ENCODE measurements around the gene S1PR4. TPM values are rescaled to one million over a fixed set of nuclear protein-coding genes. Genes with fewer than 3 reads are reported as not detected.

Gene S1PR4
- total RNA-seq, 2 donors from 2014 or later = not detected

DNA sequence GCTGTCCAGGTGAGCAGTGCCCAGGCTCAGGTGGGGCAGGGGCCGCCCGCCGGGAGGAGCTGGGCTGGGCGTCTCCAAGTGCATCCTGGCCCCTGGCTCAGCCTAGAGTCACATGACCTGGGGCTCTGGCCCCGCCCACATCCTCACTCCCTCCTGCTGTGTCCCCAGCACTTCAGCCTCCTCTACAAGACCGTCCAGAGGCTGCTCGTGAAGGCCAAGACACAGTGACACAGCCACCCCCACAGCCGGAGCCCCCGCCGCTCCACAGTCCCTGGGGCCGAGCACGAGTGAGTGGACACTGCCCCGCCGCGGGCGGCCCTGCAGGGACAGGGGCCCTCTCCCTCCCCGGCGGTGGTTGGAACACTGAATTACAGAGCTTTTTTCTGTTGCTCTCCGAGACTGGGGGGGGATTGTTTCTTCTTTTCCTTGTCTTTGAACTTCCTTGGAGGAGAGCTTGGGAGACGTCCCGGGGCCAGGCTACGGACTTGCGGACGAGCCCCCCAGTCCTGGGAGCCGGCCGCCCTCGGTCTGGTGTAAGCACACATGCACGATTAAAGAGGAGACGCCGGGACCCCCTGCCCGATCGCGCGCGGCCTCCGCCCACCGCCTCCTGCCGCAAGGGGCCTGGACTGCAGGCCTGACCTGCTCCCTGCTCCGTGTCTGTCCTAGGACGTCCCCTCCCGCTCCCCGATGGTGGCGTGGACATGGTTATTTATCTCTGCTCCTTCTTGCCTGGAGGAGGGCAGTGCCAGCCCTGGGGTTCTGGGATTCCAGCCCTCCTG is 29.1 kb downstream of the S1PR4 start:
- H3K4me3 Mint-ChIP-seq = no peak overlapping the region
- H3K4me1 Mint-ChIP-seq = no peaks in the 10 kb centered on the region
- Histone ChIP-seq H3K27me3 (ENCODE audit: control insufficient read depth, insufficient read depth, low read length, poor library complexity, severe bottlenecking) (no peaks in the 10 kb centered on the region), H3K27ac (ENCODE audit: low read depth, low read length) (no peak overlapping the region), H3K4me3 (ENCODE audit: low read length) (no peak overlapping the region), H3K4me1 (ENCODE audit: control insufficient read depth, insufficient read depth, low read length) (no peaks in the 10 kb centered on the region), H3K9me3 (ENCODE audit: control insufficient read depth, low read length) (no peaks in the 10 kb centered on the region), H3K9ac (ENCODE audit: extremely low read depth, low read length, poor library complexity, severe bottlenecking) (no peak overlapping the region), H3K36me3 (ENCODE audit: control insufficient read depth, insufficient read depth, low read length) (peaks cover 13% of the 10 kb centered on the region)
- 89 to 93% methylated on average over 17 to 42 of the region's 43 CpGs for WGBS, 2 experiments (ENCODE audit: insufficient coverage in 1 of 2, insufficient read length in 1 of 2)
- no peak for TF ChIP-seq CTCF (conservative IDR thresholded peaks at IDR 0.05)
- H3K36me3 Mint-ChIP-seq (ENCODE audit: low read depth) = peaks cover 28% of the 10 kb centered on the region
- H3K9me3 Mint-ChIP-seq = no peaks in the 10 kb centered on the region
- peaks cover 1% of the 10 kb centered on the region for H3K27me3 Mint-ChIP-seq (ENCODE audit: insufficient read depth)
- DNase-seq = peak; percentile 87
- H3K27ac Mint-ChIP-seq = no peak overlapping the region

DNA sequence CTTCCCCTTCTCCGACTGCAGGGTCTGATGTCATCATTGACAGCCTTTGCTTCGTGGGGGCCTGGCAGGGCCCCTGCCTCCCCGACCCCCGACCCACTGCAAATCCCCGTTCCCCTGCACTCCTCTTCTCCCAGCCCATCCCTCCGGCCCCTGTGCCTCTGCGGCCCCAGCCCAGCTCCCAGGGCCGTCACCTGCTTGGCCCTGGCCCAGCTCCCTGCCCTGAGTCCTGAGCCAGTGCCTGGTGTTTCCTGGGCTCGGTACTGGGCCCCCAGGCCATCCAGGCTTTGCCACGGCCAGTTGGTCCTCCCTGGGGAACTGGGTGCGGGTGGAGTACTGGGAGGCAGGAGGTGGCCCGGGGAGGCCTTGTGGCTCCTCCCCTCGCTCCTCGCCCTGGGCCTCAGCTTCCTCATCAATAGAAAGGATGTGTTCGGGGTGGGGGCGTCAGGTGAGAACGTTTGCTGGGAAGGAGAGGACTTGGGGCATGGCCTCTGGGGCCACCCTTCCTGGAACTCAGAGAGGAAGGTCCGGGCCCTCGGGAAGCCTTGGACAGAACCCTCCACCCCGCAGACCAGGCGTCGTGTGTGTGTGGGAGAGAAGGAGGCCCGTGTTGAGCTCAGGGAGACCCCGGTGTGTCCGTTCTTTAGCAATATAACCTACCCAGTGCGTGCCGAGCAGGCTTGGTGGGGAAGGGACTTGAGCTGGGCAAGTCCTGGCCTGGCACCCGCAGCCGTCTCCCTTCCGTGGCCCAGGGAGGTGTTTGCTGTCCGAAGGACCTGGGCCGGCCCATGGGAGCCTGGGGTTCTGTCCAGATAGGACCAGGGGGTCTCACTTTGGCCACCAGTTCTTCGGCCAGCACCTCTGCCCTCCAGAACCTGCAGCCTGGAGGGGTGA is 30.0 kb downstream of the S1PR4 start:
- Mint-ChIP-seq H3K27ac (no peak overlapping the region), H3K4me3 (no peak overlapping the region), H3K36me3 (ENCODE audit: low read depth) (peaks cover 26% of the 10 kb centered on the region), H3K9me3 (no peaks in the 10 kb centered on the region), H3K27me3 (ENCODE audit: insufficient read depth) (peaks cover 1% of the 10 kb centered on the region), H3K4me1 (no peaks in the 10 kb centered on the region)
- no peaks in the 10 kb centered on the region for H3K4me1 ChIP-seq (ENCODE audit: control insufficient read depth, insufficient read depth, low read length)
- no peak for DNase-seq
- WGBS, 2 experiments (ENCODE audit: insufficient coverage in 1 of 2, insufficient read length in 1 of 2) = 92 to 95% methylated on average over 17 to 33 of the region's 33 CpGs
- TF ChIP-seq CTCF (conservative IDR thresholded peaks at IDR 0.05) = no peak
- no peak overlapping the region for H3K4me3 ChIP-seq (ENCODE audit: low read length)
- peaks cover 13% of the 10 kb centered on the region for H3K36me3 ChIP-seq (ENCODE audit: control insufficient read depth, insufficient read depth, low read length)
- no peak overlapping the region for H3K27ac ChIP-seq (ENCODE audit: low read depth, low read length)
- no peak overlapping the region for H3K9ac ChIP-seq (ENCODE audit: extremely low read depth, low read length, poor library complexity, severe bottlenecking)
- no peaks in the 10 kb centered on the region for H3K9me3 ChIP-seq (ENCODE audit: control insufficient read depth, low read length)
- H3K27me3 ChIP-seq (ENCODE audit: control insufficient read depth, insufficient read depth, low read length, poor library complexity, severe bottlenecking) = no peaks in the 10 kb centered on the region

DNA sequence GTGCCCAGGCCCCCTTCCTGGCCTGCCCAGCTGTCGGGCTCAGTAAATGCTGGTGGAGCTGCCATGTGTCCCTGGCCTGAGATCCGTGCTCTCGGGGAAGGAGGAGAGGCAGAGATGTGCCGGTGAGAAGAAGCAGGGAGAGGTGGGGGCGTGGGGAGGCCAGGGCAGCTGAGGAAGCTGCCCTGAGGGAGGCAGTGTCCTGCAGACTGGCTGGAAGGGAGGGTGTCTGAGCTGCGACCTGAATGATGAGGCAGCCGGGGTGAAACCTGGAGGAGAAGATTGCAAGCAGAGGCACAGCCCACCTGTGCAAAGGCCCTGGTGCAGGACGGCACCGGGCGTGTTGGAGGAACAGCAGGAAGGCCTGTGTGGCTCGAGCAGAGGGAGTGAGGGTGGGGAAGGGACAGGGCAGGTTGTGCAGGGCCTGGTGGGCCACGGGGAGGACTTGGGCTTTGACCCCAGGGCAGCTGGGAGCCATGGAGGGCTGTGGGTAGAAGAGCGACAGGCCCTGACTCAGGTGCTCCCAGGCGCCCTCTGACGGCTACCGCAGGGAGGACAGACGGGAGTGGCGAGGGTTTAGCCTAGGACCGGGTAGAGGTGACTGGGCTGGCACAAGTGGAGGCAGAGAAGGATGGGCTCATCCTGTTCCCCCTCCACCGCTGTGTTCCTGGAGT is 31.9 kb downstream of the S1PR4 start:
- Mint-ChIP-seq H3K4me3 (no peak overlapping the region), H3K27ac (no peak overlapping the region)

More for the DNA sequence above, 31.9 kb downstream of the S1PR4 start:
- peaks cover 21% of the 10 kb centered on the region for H3K36me3 Mint-ChIP-seq (ENCODE audit: low read depth)
- Histone ChIP-seq H3K36me3 (ENCODE audit: control insufficient read depth, insufficient read depth, low read length) (peaks cover 13% of the 10 kb centered on the region), H3K9ac (ENCODE audit: extremely low read depth, low read length, poor library complexity, severe bottlenecking) (no peak overlapping the region), H3K27ac (ENCODE audit: low read depth, low read length) (no peak overlapping the region), H3K27me3 (ENCODE audit: control insufficient read depth, insufficient read depth, low read length, poor library complexity, severe bottlenecking) (no peaks in the 10 kb centered on the region), H3K9me3 (ENCODE audit: control insufficient read depth, low read length) (no peaks in the 10 kb centered on the region), H3K4me3 (ENCODE audit: low read length) (no peak overlapping the region), H3K4me1 (ENCODE audit: control insufficient read depth, insufficient read depth, low read length) (no peaks in the 10 kb centered on the region)
- peak; percentile 92 for DNase-seq
- TF ChIP-seq CTCF (conservative IDR thresholded peaks at IDR 0.05) = peak; percentile 79
- no peaks in the 10 kb centered on the region for H3K4me1 Mint-ChIP-seq
- H3K27me3 Mint-ChIP-seq (ENCODE audit: insufficient read depth) = peaks cover 1% of the 10 kb centered on the region
- 60 to 61% methylated on average over 10 to 20 of the region's 20 CpGs for WGBS, 2 experiments (ENCODE audit: insufficient coverage in 1 of 2, insufficient read length in 1 of 2)
- no peaks in the 10 kb centered on the region for H3K9me3 Mint-ChIP-seq

Data from endodermal cell (in vitro differentiated cells).